ENCODE measurements around the gene ZNF366.

ZNF366 gene

GRCh38 chr5:72518001-72518683, 10.9 kb upstream of the ZNF366 start:
- Histone ChIP-seq H3K9me3 (ENCODE audit: control insufficient read depth, insufficient read depth, low read depth, low read length) (no peaks in the 10 kb centered on the region), H3K4me3 (ENCODE audit: low read depth, low read length) (no peak overlapping the region), H3K36me3 (ENCODE audit: control insufficient read depth in 2 of 2, insufficient read depth in 1 of 2, low read length in 2 of 2) (no peaks in the 10 kb centered on the region), H3K27ac (ENCODE audit: extremely low read depth, low read depth, low read length) (no peak overlapping the region), H3K4me1 (ENCODE audit: control insufficient read depth, insufficient read depth, low read length) (no peaks in the 10 kb centered on the region)
- POLR2A ChIA-PET, result no interaction called here
- TF ChIP-seq ZNF211 (tag by site-specific recombination; IDR thresholded peaks at IDR 0.05; ENCODE audit: low read depth), result no peak
- TF ChIP-seq YY1 (tag by site-specific recombination; IDR thresholded peaks at IDR 0.05), result no peak
- TF ChIP-seq ZNF561 (tag by site-specific recombination; IDR thresholded peaks at IDR 0.05; ENCODE audit: borderline replicate concordance), result no peak
- TF ChIP-seq ZNF626 (tag by site-specific recombination; IDR thresholded peaks at IDR 0.05), result no peak
- TF ChIP-seq, protein P1, sequence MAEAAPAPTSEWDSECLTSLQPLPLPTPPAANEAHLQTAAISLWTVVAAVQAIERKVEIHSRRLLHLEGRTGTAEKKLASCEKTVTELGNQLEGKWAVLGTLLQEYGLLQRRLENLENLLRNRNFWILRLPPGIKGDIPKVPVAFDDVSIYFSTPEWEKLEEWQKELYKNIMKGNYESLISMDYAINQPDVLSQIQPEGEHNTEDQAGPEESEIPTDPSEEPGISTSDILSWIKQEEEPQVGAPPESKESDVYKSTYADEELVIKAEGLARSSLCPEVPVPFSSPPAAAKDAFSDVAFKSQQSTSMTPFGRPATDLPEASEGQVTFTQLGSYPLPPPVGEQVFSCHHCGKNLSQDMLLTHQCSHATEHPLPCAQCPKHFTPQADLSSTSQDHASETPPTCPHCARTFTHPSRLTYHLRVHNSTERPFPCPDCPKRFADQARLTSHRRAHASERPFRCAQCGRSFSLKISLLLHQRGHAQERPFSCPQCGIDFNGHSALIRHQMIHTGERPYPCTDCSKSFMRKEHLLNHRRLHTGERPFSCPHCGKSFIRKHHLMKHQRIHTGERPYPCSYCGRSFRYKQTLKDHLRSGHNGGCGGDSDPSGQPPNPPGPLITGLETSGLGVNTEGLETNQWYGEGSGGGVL (tag by site-specific recombination; IDR thresholded peaks at IDR 0.05), result no peak
- no peak for TF ChIP-seq KLF9 (tag by site-specific recombination; IDR thresholded peaks at IDR 0.05; ENCODE audit: low read depth)
- CTCF ChIA-PET, result interaction anchor here (0.6 kb wide), 1 partner anchor 162 kb away, joined by 3 read pairs; no protein-coding TSS in a partner anchor

DNA sequence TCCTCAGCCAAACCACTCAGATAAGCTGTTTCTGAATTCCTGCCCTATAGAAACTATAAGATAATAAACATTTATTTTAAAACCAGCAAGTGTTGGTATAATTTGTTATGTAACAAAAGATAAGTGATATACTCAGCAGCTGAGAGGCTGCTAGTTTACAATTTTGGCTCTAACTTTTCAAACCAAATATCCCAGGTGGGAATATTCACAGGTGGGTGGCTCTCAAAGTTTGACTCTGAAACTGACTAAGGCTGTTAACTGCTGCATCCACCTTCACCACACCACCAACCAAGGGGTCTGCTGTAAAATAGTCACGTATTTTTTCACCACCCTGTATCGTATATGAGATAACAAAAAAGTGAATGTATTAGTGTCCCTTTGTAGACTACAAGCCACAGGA, 9.7 kb upstream of the ZNF366 start:
- no peaks in the 10 kb centered on the region for H3K9me3 ChIP-seq (ENCODE audit: control insufficient read depth, insufficient read depth, low read depth, low read length)
- TF ChIP-seq ZNF221 (tag by site-specific recombination; IDR thresholded peaks at IDR 0.05; ENCODE audit: borderline replicate concordance) (no peak), ZNF324 (tag by site-specific recombination; IDR thresholded peaks at IDR 0.05) (no peak), ZNF16 (tag by site-specific recombination; IDR thresholded peaks at IDR 0.05; ENCODE audit: low read depth) (no peak), ZNF654 (tag by site-specific recombination; IDR thresholded peaks at IDR 0.05; ENCODE audit: low read depth) (no peak), KLF9 (tag by site-specific recombination; IDR thresholded peaks at IDR 0.05; ENCODE audit: low read depth) (no peak), ZNF488 (tag by site-specific recombination; IDR thresholded peaks at IDR 0.05) (no peak), ZNF701 (tag by site-specific recombination; IDR thresholded peaks at IDR 0.05) (no peak), ZNF768 (tag by site-specific recombination; IDR thresholded peaks at IDR 0.05) (no peak), ZNF426 (tag by site-specific recombination; IDR thresholded peaks at IDR 0.05) (no peak), ZNF211 (tag by site-specific recombination; IDR thresholded peaks at IDR 0.05; ENCODE audit: low read depth) (no peak), ZNF24 (tag by site-specific recombination; IDR thresholded peaks at IDR 0.05) (no peak), ZNF266 (tag by site-specific recombination; IDR thresholded peaks at IDR 0.05; ENCODE audit: low read depth) (no peak)
- H3K4me1 ChIP-seq (ENCODE audit: control insufficient read depth, insufficient read depth, low read length), result no peaks in the 10 kb centered on the region
- H3K36me3 ChIP-seq (ENCODE audit: control insufficient read depth in 2 of 2, insufficient read depth in 1 of 2, low read length in 2 of 2), result no peaks in the 10 kb centered on the region
- H3K4me3 ChIP-seq (ENCODE audit: low read depth, low read length), result no peak overlapping the region
- no peak overlapping the region for H3K27ac ChIP-seq (ENCODE audit: extremely low read depth, low read depth, low read length)
- ChIA-PET CTCF (interaction anchor here (0.5 kb wide), 1 partner anchor 107 kb away, joined by 4 read pairs; no protein-coding TSS in a partner anchor), POLR2A (no interaction called here)

DNA sequence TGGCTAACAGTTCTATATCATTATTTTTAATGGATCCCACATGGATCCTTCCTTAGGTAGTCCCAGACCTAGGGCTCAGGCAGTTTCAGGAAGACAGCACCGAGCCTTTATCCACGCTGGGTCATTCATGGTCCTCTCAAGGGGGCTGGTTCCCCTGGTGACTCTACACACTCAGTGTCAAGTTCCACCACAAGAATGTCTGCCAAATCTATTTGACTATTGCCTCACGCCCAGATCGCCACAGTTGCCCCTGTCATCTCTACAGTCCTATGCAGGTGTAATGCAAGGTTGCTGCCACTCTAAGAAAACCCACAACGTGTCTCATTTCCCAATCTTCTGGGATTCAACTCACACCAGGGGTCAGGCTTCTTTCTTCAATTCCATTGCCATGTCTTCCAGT, 8.0 kb upstream of the ZNF366 start:
- Histone ChIP-seq H3K4me1 (ENCODE audit: control insufficient read depth, insufficient read depth, low read length) (no peaks in the 10 kb centered on the region), H3K9me3 (ENCODE audit: control insufficient read depth, insufficient read depth, low read depth, low read length) (no peaks in the 10 kb centered on the region), H3K4me3 (ENCODE audit: low read depth, low read length) (no peak overlapping the region), H3K27ac (ENCODE audit: extremely low read depth, low read depth, low read length) (no peak overlapping the region), H3K36me3 (ENCODE audit: control insufficient read depth in 2 of 2, insufficient read depth in 1 of 2, low read length in 2 of 2) (no peaks in the 10 kb centered on the region)
- POLR2A ChIA-PET, result no interaction called here
- TF ChIP-seq, protein P2, sequence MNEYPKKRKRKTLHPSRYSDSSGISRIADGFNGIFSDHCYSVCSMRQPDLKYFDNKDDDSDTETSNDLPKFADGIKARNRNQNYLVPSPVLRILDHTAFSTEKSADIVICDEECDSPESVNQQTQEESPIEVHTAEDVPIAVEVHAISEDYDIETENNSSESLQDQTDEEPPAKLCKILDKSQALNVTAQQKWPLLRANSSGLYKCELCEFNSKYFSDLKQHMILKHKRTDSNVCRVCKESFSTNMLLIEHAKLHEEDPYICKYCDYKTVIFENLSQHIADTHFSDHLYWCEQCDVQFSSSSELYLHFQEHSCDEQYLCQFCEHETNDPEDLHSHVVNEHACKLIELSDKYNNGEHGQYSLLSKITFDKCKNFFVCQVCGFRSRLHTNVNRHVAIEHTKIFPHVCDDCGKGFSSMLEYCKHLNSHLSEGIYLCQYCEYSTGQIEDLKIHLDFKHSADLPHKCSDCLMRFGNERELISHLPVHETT (tag by site-specific recombination; IDR thresholded peaks at IDR 0.05), result no peak
- TF ChIP-seq GLIS2 (tag by site-specific recombination; IDR thresholded peaks at IDR 0.05) (no peak), ZNF335 (tag by site-specific recombination; conservative IDR thresholded peaks at IDR 0.05) (no peak)
- CTCF ChIA-PET, result interaction anchor here (0.6 kb wide), 2 partner anchors 52 to 63 kb away, joined by 3 read pairs; no protein-coding TSS in a partner anchor
